Measurements from ENCODE around the gene SORBS2.

GRCh38 chr4:185719500-185719858 lies 92.5 kb downstream of the SORBS2 start:
- no peak for TF ChIP-seq CTCF (conservative IDR thresholded peaks at IDR 0.05 in 1 of 2, IDR thresholded peaks at IDR 0.05 in 1 of 2; ENCODE audit: low read depth in 1 of 2, low read length in 2 of 2)
- TF ChIP-seq EZH2 (IDR thresholded peaks at IDR 0.05; ENCODE audit: low read length, missing control alignments) = no peak

All from fibroblast of lung (primary cell).